Activated CD8-positive, alpha-beta memory T cell treated with anti-CD3 and anti-CD28 coated beads, Interleukin-2, amount 50 U/mL, for 48 hours (primary cell): Measurements from ENCODE around the gene FAM174B.

ENCODE experiments used
- DNase-seq: peaks from one replicate; pipeline ENCODE4 v3.0.0-alpha.2; 2020

Gene FAM174B

DNA sequence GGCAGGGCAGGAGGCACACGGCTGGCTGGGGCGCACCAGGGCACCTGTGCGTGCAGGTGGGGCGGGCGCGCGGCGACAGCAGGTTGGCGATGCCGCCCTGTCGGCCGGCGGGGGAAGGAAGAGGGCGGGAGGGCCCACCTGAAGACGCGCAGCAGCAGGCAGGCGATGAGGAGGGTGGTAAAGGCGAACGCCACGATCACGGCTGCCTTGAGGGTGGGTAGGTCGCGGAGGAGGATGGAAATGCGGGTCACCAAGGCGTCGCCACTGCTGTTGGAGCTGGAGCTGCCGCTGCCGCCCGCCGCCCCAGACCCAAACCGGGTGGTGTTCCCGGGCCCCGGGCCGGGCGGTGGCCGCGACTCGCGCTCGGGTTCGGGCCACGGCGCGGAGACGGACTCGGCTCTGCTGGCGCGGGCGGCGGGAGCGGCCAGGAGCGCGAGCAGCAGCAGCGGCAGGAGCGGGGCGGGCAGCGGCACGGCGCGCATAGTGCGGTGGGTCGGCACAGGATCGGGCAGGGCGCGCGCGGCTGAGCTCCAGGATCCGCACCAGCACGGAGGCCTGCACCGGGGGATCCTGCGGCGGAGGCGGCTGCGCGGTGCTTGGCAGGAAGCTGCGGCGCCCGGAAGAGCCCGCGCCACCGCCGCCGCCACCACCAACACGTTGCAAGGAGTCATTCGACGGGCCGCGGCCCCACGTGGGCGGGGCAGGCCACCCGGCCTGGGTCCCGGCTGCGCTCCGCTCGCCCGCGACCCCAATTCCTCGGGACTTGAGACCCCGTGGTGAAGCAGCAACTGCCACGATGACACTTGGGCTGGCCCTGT lies at the start of gene FAM174B:
Gene FAM174B (minus strand): TSS at position 598 of the 818 bp plus-strand sequence.
- peak; percentile 73 for DNase-seq

DNA sequence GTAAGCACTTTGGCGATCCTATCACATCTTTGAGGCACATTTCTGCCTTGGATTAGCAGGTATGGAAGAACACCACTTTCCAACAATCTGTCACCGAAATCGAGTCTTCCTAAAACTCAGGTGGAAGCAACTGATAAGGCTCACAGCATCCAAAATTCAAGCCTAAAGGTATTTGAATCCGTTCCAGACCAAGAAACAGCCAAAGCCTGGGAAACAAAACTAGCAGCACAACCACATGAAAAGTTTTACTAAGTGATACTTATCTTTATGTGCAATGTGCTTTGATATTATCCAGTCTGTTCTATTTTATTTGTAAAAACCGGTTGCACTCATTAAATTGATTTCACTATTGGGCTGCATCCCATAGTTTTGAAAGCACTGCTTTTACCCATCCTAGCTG lies 40.5 kb upstream of the FAM174B start:
- no peak for DNase-seq

DNA sequence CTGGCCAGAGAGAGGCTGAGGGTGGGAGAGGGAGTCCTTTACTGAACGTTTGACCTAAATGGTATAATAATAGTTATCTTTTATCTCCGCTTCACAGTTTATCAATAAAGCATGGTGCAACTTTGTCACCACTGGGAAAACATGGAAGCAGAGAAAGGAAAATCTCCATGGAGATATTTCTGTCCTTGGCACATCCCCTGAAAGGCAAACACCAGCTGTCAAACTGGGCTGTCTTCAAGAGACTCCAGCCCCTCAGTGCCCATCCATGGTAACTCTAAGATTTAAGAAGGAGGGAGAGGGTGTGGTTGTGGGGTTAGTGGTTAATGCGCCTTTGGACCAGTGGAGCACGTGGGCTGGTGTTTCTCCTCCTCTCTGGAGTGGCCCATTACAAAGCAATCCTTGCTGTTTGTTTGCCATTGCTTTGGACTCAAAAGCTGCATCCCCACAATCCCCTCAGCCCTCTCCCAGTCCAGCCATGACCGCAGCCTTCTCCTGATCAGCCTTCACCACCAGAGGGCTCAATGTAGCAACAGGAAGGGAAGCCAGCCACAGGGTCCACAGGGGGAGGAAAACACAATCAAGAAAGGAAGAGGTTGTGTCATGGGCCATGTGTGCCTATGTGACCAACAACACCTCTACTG lies 38.2 kb upstream of the FAM174B start:
- no peak for DNase-seq

DNA sequence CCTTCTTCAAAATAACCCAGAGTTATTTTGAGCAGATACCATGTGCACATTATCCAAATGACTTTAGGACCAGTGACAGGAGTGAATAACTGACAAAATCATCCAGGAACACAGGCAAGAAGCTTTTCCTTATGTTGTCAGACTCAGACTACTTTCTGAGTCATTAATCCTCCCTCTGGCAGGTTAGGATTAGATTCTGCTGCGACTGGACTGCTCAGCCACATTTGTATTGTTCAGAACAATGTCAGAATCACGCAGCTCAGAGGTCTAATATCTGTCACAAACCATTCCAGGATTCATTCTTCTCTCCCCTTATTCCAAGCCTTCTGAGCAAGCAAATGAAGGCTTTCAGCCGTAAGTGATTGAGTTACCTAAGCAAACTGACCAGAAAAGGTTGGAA lies 34.8 kb upstream of the FAM174B start:
- DNase-seq: no peak

GRCh38 chr15:92687746-92688145 lies 32.2 kb upstream of the FAM174B start:
- DNase-seq: no peak

- DNase-seq: no peak
Observed at GRCh38 chr15:92687195-92687602, 31.6 kb upstream of the FAM174B start.

GRCh38 chr15:92683511-92683834 lies 27.9 kb upstream of the FAM174B start:
- DNase-seq: no peak

GRCh38 chr15:92682741-92683510 lies 27.4 kb upstream of the FAM174B start:
- no peak for DNase-seq

DNA sequence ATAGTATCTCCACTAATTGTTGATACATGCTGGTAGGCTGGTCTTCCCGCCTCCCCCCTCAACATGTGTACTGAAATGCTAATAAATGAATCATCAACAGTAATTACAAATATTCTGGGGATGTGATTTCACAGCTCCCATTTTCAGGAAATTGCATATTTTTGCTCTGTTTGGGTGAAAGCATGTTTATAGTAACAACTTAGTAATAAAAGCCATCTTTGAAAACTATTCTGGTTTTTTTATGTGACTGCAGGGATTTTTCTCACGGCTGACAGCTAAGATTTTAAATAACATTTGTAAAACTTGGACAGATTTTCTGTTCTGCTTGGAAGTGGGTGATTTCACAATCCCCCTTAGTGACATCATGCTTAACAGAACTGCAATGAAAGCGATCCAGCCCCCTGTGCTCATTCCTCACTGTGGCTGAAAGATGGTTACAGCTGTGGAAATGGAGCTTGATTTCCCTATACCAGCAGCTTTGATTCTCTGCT lies 25.6 kb upstream of the FAM174B start:
- DNase-seq: no peak

DNA sequence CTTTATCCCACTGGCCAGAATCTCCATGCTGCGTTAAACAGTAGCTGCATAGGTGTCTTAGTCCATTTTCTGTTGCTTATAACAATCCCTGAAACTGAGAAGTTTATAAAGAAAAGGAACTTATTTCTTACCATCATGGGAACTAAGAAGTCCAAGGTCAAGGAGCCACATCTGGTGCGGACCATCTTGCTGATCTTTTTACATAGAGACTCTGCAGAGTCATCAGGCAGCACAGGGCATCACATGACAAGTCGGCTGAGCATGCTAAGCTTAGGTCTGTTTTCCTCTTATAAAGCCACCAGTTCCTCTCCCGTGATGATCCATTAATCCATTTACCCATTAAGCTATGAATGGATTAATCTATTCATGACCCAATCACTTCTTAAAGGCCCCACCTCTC lies 22.4 kb upstream of the FAM174B start:
- no peak for DNase-seq

DNA sequence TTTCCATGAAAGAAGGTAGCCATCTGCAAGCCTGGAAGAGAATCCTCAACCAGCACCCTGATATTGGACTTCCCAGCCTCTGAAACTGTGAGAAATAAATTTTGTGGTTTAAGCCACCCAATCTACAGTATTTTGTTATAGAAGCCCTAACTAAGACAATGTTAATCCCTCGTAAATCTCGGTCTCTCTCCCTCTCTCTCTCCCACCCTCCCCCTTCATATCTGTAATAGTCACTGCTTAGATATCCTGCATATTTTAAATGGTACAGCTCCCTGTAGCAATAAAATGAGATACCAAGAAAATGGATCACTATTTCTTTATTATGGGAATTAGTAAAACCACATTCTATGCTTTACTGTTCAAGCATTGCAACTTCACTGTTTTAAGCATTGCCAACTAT lies 21.0 kb upstream of the FAM174B start:
- no peak for DNase-seq

- DNase-seq: no peak
Observed at GRCh38 chr15:92675485-92675884, 19.9 kb upstream of the FAM174B start.

- DNase-seq: no peak
Observed at GRCh38 chr15:92674347-92674746, 18.8 kb upstream of the FAM174B start.

DNA sequence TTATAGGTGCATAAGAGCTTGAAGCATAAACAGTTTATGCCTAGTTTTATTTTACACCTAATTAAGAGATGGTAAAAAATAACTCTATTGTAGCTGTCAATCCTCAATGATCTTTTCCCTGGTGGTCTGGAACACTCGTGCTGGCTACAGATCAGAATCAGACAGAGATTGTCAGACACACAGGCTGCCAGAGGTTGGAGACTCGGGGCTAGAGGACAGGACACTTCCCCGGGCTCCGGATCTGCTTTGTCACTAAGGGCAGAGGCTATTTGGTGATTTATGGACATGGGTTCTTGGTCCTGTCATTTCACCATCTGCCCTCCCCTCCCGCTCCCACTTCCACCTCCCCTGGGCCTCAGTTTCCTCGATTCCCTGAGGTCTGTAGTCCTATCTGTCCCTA lies 16.5 kb upstream of the FAM174B start:
- no peak for DNase-seq

- DNase-seq: no peak
Observed at GRCh38 chr15:92671406-92671805, 15.8 kb upstream of the FAM174B start.

DNA sequence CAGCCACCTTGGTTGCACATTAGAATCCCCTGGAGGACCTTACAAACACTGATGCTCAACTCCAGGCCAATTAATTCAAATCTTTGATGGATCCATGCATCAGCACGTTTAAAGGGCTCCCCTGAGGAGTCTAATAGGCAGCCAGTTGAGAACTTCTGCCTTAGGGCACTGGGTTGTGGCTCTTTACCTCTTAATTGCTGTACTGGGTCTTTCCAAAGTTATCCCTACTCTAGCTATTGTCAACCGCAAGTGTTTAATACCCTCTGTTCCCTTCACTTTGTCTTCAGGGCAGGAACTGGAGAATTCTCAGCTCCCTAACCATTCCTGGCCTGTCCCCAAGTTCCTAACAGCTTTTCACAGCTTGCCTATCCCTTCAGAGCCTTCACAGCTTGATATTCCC lies 15.0 kb upstream of the FAM174B start:
- no peak for DNase-seq

DNA sequence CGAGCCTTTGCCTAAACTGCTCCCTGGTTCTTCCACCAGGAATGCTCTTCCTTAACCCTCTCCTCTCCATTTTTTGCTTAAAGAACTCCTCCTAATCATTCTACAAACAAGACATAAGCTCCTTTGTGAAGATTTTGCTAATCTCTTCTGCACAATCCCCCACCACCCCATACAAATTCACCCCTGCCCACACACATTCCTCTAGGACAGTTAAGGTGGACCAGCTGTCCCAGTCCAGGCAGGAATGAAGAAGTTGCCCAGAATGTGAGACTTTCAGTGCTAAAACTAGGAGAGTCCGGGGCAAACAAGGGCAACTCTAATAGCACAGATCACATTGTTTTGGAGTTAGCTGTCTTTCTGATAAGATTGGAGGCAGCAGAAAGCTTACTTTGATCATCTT lies 13.9 kb upstream of the FAM174B start:
- DNase-seq: no peak

- no peak for DNase-seq
Observed at GRCh38 chr15:92668620-92669019, 13.0 kb upstream of the FAM174B start.

DNA sequence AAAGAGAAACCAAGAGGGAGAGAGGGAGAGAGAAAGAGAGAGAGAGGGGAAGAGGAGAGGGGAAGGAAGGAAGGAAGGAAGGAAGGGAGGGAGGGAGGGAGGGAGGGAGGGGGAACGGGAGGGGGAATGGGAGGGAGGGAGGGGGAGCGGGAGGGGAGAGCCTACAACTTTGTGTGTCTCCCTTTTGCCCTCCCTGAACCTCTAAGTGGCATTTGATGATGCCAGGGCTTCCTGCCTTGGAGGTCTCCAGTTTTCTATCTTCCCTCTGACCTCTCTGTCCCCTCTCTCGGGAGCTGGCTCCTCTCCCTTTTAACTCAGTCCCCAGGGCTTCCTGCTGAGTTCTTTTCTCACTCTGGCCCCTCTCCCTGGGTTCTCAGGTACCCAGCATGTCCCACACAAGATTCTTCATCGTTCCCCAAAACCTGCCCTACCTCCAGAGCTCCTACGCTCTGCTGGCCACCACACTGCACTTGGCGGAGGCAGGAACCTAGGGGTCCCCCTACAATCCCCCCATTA lies 12.5 kb upstream of the FAM174B start:
- no peak for DNase-seq

- DNase-seq: no peak
Observed at GRCh38 chr15:92667287-92667904, 11.8 kb upstream of the FAM174B start.

GRCh38 chr15:92666780-92667179 lies 11.2 kb upstream of the FAM174B start:
- DNase-seq: no peak

DNA sequence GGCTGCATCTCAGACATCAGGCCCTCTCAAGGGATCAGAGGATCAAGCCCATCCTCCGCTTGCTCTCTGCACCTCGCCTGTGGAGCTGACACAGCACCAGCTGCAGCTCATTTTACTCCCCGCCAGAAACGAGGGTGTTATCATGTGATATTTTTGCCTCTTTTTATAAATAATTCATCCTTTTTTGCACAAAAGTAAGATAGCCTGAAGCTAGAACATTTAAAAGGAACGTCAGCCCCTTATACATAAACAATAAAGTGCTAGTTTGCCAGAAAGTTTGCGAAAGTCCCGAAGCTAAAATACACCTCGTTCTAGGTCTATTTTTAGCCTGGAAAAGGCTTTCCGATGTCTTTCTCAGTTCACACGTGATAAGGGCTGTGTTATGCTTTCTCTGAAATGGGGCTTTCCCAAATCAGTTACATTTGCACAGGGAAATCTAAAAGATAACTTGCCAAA lies 9.6 kb upstream of the FAM174B start:
- no peak for DNase-seq
